CD8-positive, alpha-beta memory T cell (primary cell): ENCODE results near the gene HSDL1. TPM values are rescaled to one million over a fixed set of nuclear protein-coding genes. Genes with fewer than 3 reads are reported as not detected.

Experiments
- CTCF ChIA-PET: fragments of 350-600 bp; sonication (Branson Sonifier 250); formaldehyde crosslinking; loops from one replicate; lab custom pipeline; 2021; ENCODE audit warnings: antibody characterized with exemption; lab: Charles Lee
- POLR2A ChIA-PET: fragments of 350-600 bp; sonication (Branson Sonifier 250); formaldehyde crosslinking; loops from one replicate; lab custom pipeline; 2021; ENCODE audit warnings: antibody characterized with exemption; lab: Charles Lee
- DNase-seq, 5 donors: peaks; one replicate each; pipeline versions ENCODE4 v3.0.0 to v3.0.0-alpha.2; 2020 to 2022; ENCODE audit warnings: mixed read lengths in 1 of 5
- H3K27ac ChIP-seq: one replicate; pipeline ENCODE4 v1.7.0; 2013; ENCODE audit warnings: low read depth, mild to moderate bottlenecking, low read length, moderate library complexity
- H3K27me3 ChIP-seq: 2 replicates; pipeline ENCODE4 v1.7.0; 2013; ENCODE audit warnings: low read length, mild to moderate bottlenecking; ENCODE audit not compliant: insufficient read depth, poor library complexity, severe bottlenecking
- H3K36me3 ChIP-seq: 2 replicates; pipeline ENCODE4 v1.7.0; 2013; ENCODE audit warnings: mild to moderate bottlenecking, low read length, moderate library complexity; ENCODE audit not compliant: insufficient read depth
- H3K4me1 ChIP-seq: 2 replicates; pipeline ENCODE4 v1.7.0; 2013; ENCODE audit warnings: mild to moderate bottlenecking, low read length, moderate library complexity; ENCODE audit not compliant: insufficient read depth
- H3K4me3 ChIP-seq: 2 replicates; pipeline ENCODE4 v1.7.0; 2013; ENCODE audit warnings: mild to moderate bottlenecking, low read length
- H3K9me3 ChIP-seq: 2 replicates; pipeline ENCODE4 v1.7.0; 2013; ENCODE audit warnings: mild to moderate bottlenecking, low read length
- H3K27ac Mint-ChIP-seq, 8 donors: one replicate each; pipeline ENCODE4 v1.8.0; 2020 to 2021; ENCODE audit warnings: mixed read lengths in 8 of 8, mild to moderate bottlenecking in 6 of 8, inconsistent platforms in 3 of 8, moderate library complexity in 3 of 8
- H3K27me3 Mint-ChIP-seq, 2 donors: one replicate each; pipeline ENCODE4 v1.8.0; 2020 to 2021; ENCODE audit warnings: mixed read lengths in 2 of 2, mild to moderate bottlenecking in 1 of 2, moderate library complexity in 1 of 2
- H3K36me3 Mint-ChIP-seq, 3 donors: one replicate each; pipeline ENCODE4 v1.8.0; 2020 to 2021; ENCODE audit warnings: mixed read lengths in 3 of 3, inconsistent platforms in 1 of 3, mild to moderate bottlenecking in 1 of 3
- H3K4me1 Mint-ChIP-seq, 3 donors: one replicate each; pipeline ENCODE4 v1.8.0; 2020 to 2021; ENCODE audit warnings: mixed read lengths in 3 of 3, inconsistent platforms in 1 of 3, mild to moderate bottlenecking in 1 of 3
- H3K4me3 Mint-ChIP-seq, 7 donors: one replicate each; pipeline ENCODE4 v1.8.0; 2020 to 2021; ENCODE audit warnings: mixed read lengths in 7 of 7, mild to moderate bottlenecking in 6 of 7, moderate library complexity in 4 of 7, inconsistent platforms in 2 of 7
- H3K9me3 Mint-ChIP-seq, 5 donors: one replicate each; pipeline ENCODE4 v1.8.0; 2020 to 2022; ENCODE audit warnings: mixed read lengths in 5 of 5, mild to moderate bottlenecking in 3 of 5, moderate library complexity in 2 of 5, inconsistent platforms in 1 of 5
- polyA plus RNA-seq: library from polyadenylated mRNA; unstranded; fragments of 300-500 nt; fragmentation: Illumina TruSeq; gene quantifications from one replicate; pipeline ENCODE4 v1.2.3, GENCODE V29; 2021
- total RNA-seq, 2 experiments: library from RNA; stranded (reverse); gene quantifications; one replicate each; pipeline ENCODE4 v1.2.3, GENCODE V29; 2021

Gene HSDL1
- total and polyA plus RNA-seq, 3 experiments from 2014 or later, result 7.0 to 15.2 (median 13.5) TPM

GRCh38 chr16:84081446-84081989, 63.5 kb downstream of the HSDL1 start:
- Mint-ChIP-seq H3K4me1 (peaks cover 22 to 45% (median 31%) of the 10 kb centered on the region in 3 donors), H3K27me3 (no peaks in the 10 kb centered on the region), H3K4me3 (no peak overlapping the region), H3K36me3 (peaks cover 0 to 86% (median 20%) of the 10 kb centered on the region in 3 donors), H3K9me3 (no peaks in the 10 kb centered on the region), H3K27ac (peak overlapping the region in 1 of 8 donors; percentile 10)
- Histone ChIP-seq H3K4me1 (peaks cover 5% of the 10 kb centered on the region), H3K27ac (no peak overlapping the region), H3K27me3 (no peaks in the 10 kb centered on the region), H3K4me3 (no peak overlapping the region), H3K9me3 (no peaks in the 10 kb centered on the region), H3K36me3 (peaks cover 48% of the 10 kb centered on the region)
- CTCF ChIA-PET, result interaction anchor here (1.4 kb wide), 1 partner anchor 19 kb away, joined by 3 read pairs; no protein-coding TSS in a partner anchor
- no peak for DNase-seq
- POLR2A ChIA-PET, result no interaction called here

GRCh38 chr16:84080813-84081212, 64.2 kb downstream of the HSDL1 start:
- H3K9me3 Mint-ChIP-seq, result no peaks in the 10 kb centered on the region
- Histone ChIP-seq H3K27me3 (no peaks in the 10 kb centered on the region), H3K27ac (no peak overlapping the region), H3K36me3 (peaks cover 43% of the 10 kb centered on the region), H3K9me3 (no peaks in the 10 kb centered on the region), H3K4me3 (no peak overlapping the region), H3K4me1 (peaks cover 1% of the 10 kb centered on the region)
- no peak for DNase-seq
- no peaks in the 10 kb centered on the region for H3K27me3 Mint-ChIP-seq
- peaks cover 0 to 84% (median 18%) of the 10 kb centered on the region in 3 donors for H3K36me3 Mint-ChIP-seq
- ChIA-PET CTCF (interaction anchor here (1.4 kb wide), 1 partner anchor 18 kb away, joined by 3 read pairs; no protein-coding TSS in a partner anchor), POLR2A (no interaction called here)
- no peak overlapping the region for H3K4me3 Mint-ChIP-seq
- peaks cover 18 to 40% (median 26%) of the 10 kb centered on the region in 3 donors for H3K4me1 Mint-ChIP-seq
- peak overlapping the region in 2 of 8 donors; percentile 14 to 24 for H3K27ac Mint-ChIP-seq

- H3K27me3 Mint-ChIP-seq, result no peaks in the 10 kb centered on the region
- DNase-seq, result no peak
- peaks cover 48% of the 10 kb centered on the region for H3K36me3 ChIP-seq
- peaks cover 0 to 87% (median 21%) of the 10 kb centered on the region in 3 donors for H3K36me3 Mint-ChIP-seq
- ChIA-PET CTCF (no interaction called here), POLR2A (no interaction called here)
- H3K9me3 ChIP-seq, result no peaks in the 10 kb centered on the region
- peaks cover 17 to 38% (median 24%) of the 10 kb centered on the region in 3 donors for H3K4me1 Mint-ChIP-seq
- no peak overlapping the region for H3K4me3 ChIP-seq
- H3K4me3 Mint-ChIP-seq, result no peak overlapping the region
- H3K4me1 ChIP-seq, result no peaks in the 10 kb centered on the region
- H3K27ac ChIP-seq, result no peak overlapping the region
- no peaks in the 10 kb centered on the region for H3K9me3 Mint-ChIP-seq
- no peaks in the 10 kb centered on the region for H3K27me3 ChIP-seq
- H3K27ac Mint-ChIP-seq, result peak overlapping the region in 2 of 8 donors; percentile 37 to 40
These were observed 64.6 kb downstream of the HSDL1 start for GRCh38 chr16:84080378-84080777.

- no peaks in the 10 kb centered on the region for H3K4me1 ChIP-seq
- H3K27ac Mint-ChIP-seq, result peak overlapping the region in 1 of 8 donors; percentile 74
- H3K36me3 Mint-ChIP-seq, result peaks cover 0 to 90% (median 23%) of the 10 kb centered on the region in 3 donors
- no peaks in the 10 kb centered on the region for H3K27me3 ChIP-seq
- H3K9me3 Mint-ChIP-seq, result no peaks in the 10 kb centered on the region
- H3K27ac ChIP-seq, result no peak overlapping the region
- CTCF ChIA-PET, result interaction anchor here (1.1 kb wide), 1 partner anchor 108 kb away, joined by 3 read pairs; no protein-coding TSS in a partner anchor
- peaks cover 14 to 31% (median 19%) of the 10 kb centered on the region in 3 donors for H3K4me1 Mint-ChIP-seq
- H3K36me3 ChIP-seq, result peaks cover 54% of the 10 kb centered on the region
- no peaks in the 10 kb centered on the region for H3K27me3 Mint-ChIP-seq
- H3K4me3 Mint-ChIP-seq, result no peak overlapping the region
- POLR2A ChIA-PET, result no interaction called here
- no peak overlapping the region for H3K4me3 ChIP-seq
- DNase-seq, result no peak
- H3K9me3 ChIP-seq, result no peaks in the 10 kb centered on the region
These were observed 65.3 kb downstream of the HSDL1 start for GRCh38 chr16:84079664-84080063.

- Mint-ChIP-seq H3K36me3 (peaks cover 7 to 89% (median 25%) of the 10 kb centered on the region in 3 donors), H3K27me3 (no peaks in the 10 kb centered on the region), H3K4me1 (peaks cover 11 to 23% (median 14%) of the 10 kb centered on the region in 3 donors), H3K9me3 (no peaks in the 10 kb centered on the region), H3K27ac (no peak overlapping the region), H3K4me3 (no peak overlapping the region)
- Histone ChIP-seq H3K4me1 (no peaks in the 10 kb centered on the region), H3K4me3 (no peak overlapping the region), H3K36me3 (peaks cover 49% of the 10 kb centered on the region), H3K27ac (no peak overlapping the region), H3K27me3 (no peaks in the 10 kb centered on the region), H3K9me3 (no peaks in the 10 kb centered on the region)
- CTCF ChIA-PET, result no interaction called here
- no peak for DNase-seq
- POLR2A ChIA-PET, result no interaction called here
These were observed 69.6 kb downstream of the HSDL1 start for GRCh38 chr16:84075376-84075775.

- no peaks in the 10 kb centered on the region for H3K4me1 ChIP-seq
- no peak overlapping the region for H3K27ac ChIP-seq
- ChIA-PET CTCF (no interaction called here), POLR2A (no interaction called here)
- H3K4me3 ChIP-seq, result no peak overlapping the region
- no peak for DNase-seq
- Mint-ChIP-seq H3K36me3 (peaks cover 7 to 89% (median 27%) of the 10 kb centered on the region in 3 donors), H3K27ac (no peak overlapping the region), H3K9me3 (no peaks in the 10 kb centered on the region), H3K4me3 (no peak overlapping the region), H3K27me3 (no peaks in the 10 kb centered on the region), H3K4me1 (peaks cover 11 to 23% (median 14%) of the 10 kb centered on the region in 3 donors)
- H3K27me3 ChIP-seq, result no peaks in the 10 kb centered on the region
- H3K9me3 ChIP-seq, result no peaks in the 10 kb centered on the region
- peaks cover 49% of the 10 kb centered on the region for H3K36me3 ChIP-seq
These were observed 70.3 kb downstream of the HSDL1 start for GRCh38 chr16:84074721-84075120.

Other genes starting within 250 kb of the HSDL1 start
- gene MLYCD, start 246.1 kb downstream of the HSDL1 start, total RNA-seq, result 1 to 10 TPM; 3.8 TPM
- gene MLYCD, start 246.1 kb downstream of the HSDL1 start, polyA plus RNA-seq, result 2.7 TPM
- under 1 TPM; 0.83 to 0.86 TPM for gene OSGIN1, start 191.9 kb downstream of the HSDL1 start, total RNA-seq
- 0.21 TPM for gene OSGIN1, start 191.9 kb downstream of the HSDL1 start, polyA plus RNA-seq
- not detected for gene NECAB2, start 176.9 kb downstream of the HSDL1 start, total RNA-seq
- not detected for gene NECAB2, start 176.9 kb downstream of the HSDL1 start, polyA plus RNA-seq
- not detected for gene SLC38A8, start 102.4 kb downstream of the HSDL1 start, total RNA-seq
- not detected for gene SLC38A8, start 102.4 kb downstream of the HSDL1 start, polyA plus RNA-seq
- gene MBTPS1, start 28.2 kb downstream of the HSDL1 start, total RNA-seq, result 10 to 100 TPM; 38.3 to 45.0 TPM
- 64.7 TPM for gene MBTPS1, start 28.2 kb downstream of the HSDL1 start, polyA plus RNA-seq
- gene DNAAF1, start 131 bp upstream of the HSDL1 start, total RNA-seq, result under 1 TPM in 1 of 2 experiments, not detected in 1; 0.31 TPM
- 1.5 TPM for gene DNAAF1, start 131 bp upstream of the HSDL1 start, polyA plus RNA-seq
- gene TAF1C, start 41.9 kb upstream of the HSDL1 start, total RNA-seq, result 10 to 100 TPM; 49.9 to 51.2 TPM
- 6.4 TPM for gene TAF1C, start 41.9 kb upstream of the HSDL1 start, polyA plus RNA-seq
- under 1 TPM in 1 of 2 experiments, not detected in 1; 0.40 TPM for gene ADAD2, start 46.0 kb upstream of the HSDL1 start, total RNA-seq
- gene ADAD2, start 46.0 kb upstream of the HSDL1 start, polyA plus RNA-seq, result not detected
- gene KCNG4, start 94.8 kb upstream of the HSDL1 start, total RNA-seq, result not detected
- not detected for gene KCNG4, start 94.8 kb upstream of the HSDL1 start, polyA plus RNA-seq
- gene WFDC1, start 149.7 kb upstream of the HSDL1 start, total RNA-seq, result not detected
- gene WFDC1, start 149.7 kb upstream of the HSDL1 start, polyA plus RNA-seq, result not detected
- not detected for gene ATP2C2, start 223.4 kb upstream of the HSDL1 start, total RNA-seq
- not detected for gene ATP2C2, start 223.4 kb upstream of the HSDL1 start, polyA plus RNA-seq